ENCODE data around the gene HIRA.

HIRA gene

GRCh38 chr22:19471572-19471971 lies 40.0 kb upstream of the HIRA start:
- Histone ChIP-seq H3K79me2 (ENCODE audit: insufficient read depth, low read length) (peaks cover 66% of the 10 kb centered on the region), H2AFZ (ENCODE audit: low read depth, low read length) (no peak overlapping the region), H3K9me3 (ENCODE audit: insufficient read depth, low read length, severe bottlenecking) (no peaks in the 10 kb centered on the region), H3K4me2 (ENCODE audit: insufficient read depth, low read length) (no peak overlapping the region), H3K9ac (ENCODE audit: low read depth, low read length) (no peak overlapping the region), H3K36me3 (ENCODE audit: insufficient read depth, low read length) (peaks cover 96% of the 10 kb centered on the region), H3K27ac (ENCODE audit: low read length) (no peak overlapping the region), H3K27me3 (ENCODE audit: insufficient read depth, low read length, poor library complexity) (no peaks in the 10 kb centered on the region), H3K4me3 (ENCODE audit: low read depth in 1 of 2, low read length in 2 of 2) (no peak overlapping the region), H3K4me1 (ENCODE audit: insufficient read depth, low read length) (peaks cover 8% of the 10 kb centered on the region; the same call in 1 of the 2 replicates), H4K20me1 (ENCODE audit: insufficient read depth, low read length) (peaks cover 72% of the 10 kb centered on the region)
- TF ChIP-seq EZH2 (IDR thresholded peaks at IDR 0.05; ENCODE audit: borderline replicate concordance, low read depth, low read length, severe bottlenecking): no peak
- TF ChIP-seq, protein P1, sequence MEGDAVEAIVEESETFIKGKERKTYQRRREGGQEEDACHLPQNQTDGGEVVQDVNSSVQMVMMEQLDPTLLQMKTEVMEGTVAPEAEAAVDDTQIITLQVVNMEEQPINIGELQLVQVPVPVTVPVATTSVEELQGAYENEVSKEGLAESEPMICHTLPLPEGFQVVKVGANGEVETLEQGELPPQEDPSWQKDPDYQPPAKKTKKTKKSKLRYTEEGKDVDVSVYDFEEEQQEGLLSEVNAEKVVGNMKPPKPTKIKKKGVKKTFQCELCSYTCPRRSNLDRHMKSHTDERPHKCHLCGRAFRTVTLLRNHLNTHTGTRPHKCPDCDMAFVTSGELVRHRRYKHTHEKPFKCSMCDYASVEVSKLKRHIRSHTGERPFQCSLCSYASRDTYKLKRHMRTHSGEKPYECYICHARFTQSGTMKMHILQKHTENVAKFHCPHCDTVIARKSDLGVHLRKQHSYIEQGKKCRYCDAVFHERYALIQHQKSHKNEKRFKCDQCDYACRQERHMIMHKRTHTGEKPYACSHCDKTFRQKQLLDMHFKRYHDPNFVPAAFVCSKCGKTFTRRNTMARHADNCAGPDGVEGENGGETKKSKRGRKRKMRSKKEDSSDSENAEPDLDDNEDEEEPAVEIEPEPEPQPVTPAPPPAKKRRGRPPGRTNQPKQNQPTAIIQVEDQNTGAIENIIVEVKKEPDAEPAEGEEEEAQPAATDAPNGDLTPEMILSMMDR (IDR thresholded peaks at IDR 0.05; ENCODE audit: borderline replicate concordance, extremely low read depth, low read length, poor library complexity, severe bottlenecking): no peak
- DNase-seq: no peak
- ATAC-seq (ENCODE audit: insufficient read depth, low read depth): no peak

DNA sequence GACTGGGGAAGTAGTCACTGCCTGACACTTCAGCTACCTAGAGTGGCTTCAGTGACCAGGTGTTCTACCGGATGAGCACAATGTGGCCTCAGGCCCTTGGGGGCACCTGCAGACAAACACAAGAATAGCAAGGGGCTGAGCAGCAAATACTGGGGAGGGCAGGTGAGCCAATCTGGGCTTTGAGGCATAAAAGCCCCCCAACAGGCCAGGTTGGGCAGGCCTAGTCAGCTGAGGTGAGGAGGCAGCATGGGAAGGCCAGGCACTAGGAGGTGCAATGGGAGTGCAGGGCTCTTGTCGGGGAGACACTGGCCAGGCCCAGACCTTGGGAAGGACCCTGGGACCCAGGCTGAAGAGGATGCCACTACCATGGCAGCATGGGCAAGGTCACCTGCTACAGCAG lies 38.5 kb upstream of the HIRA start:
- no peak for DNase-seq
- H3K27ac ChIP-seq (ENCODE audit: low read length): no peak overlapping the region
- H3K9me3 ChIP-seq (ENCODE audit: insufficient read depth, low read length, severe bottlenecking): no peaks in the 10 kb centered on the region
- no peak overlapping the region for H3K9ac ChIP-seq (ENCODE audit: low read depth, low read length)
- no peak overlapping the region for H3K4me3 ChIP-seq (ENCODE audit: low read depth in 1 of 2, low read length in 2 of 2)
- no peaks in the 10 kb centered on the region for H3K4me1 ChIP-seq (ENCODE audit: insufficient read depth, low read length)
- no peak for ATAC-seq (ENCODE audit: insufficient read depth, low read depth)
- H2AFZ ChIP-seq (ENCODE audit: low read depth, low read length): no peak overlapping the region
- peaks cover 96% of the 10 kb centered on the region for H3K36me3 ChIP-seq (ENCODE audit: insufficient read depth, low read length)
- H4K20me1 ChIP-seq (ENCODE audit: insufficient read depth, low read length): peaks cover 58% of the 10 kb centered on the region
- H3K27me3 ChIP-seq (ENCODE audit: insufficient read depth, low read length, poor library complexity): no peaks in the 10 kb centered on the region
- TF ChIP-seq, protein P1 (IDR thresholded peaks at IDR 0.05; ENCODE audit: borderline replicate concordance, extremely low read depth, low read length, poor library complexity, severe bottlenecking): no peak
- no peak for TF ChIP-seq EZH2 (IDR thresholded peaks at IDR 0.05; ENCODE audit: borderline replicate concordance, low read depth, low read length, severe bottlenecking)
- peaks cover 50% of the 10 kb centered on the region for H3K79me2 ChIP-seq (ENCODE audit: insufficient read depth, low read length)
- H3K4me2 ChIP-seq (ENCODE audit: insufficient read depth, low read length): no peak overlapping the region

- Histone ChIP-seq H3K9ac (ENCODE audit: low read depth, low read length) (no peak overlapping the region), H3K4me3 (ENCODE audit: low read depth in 1 of 2, low read length in 2 of 2) (no peak overlapping the region), H3K27me3 (ENCODE audit: insufficient read depth, low read length, poor library complexity) (no peaks in the 10 kb centered on the region), H3K4me1 (ENCODE audit: insufficient read depth, low read length) (no peaks in the 10 kb centered on the region), H3K36me3 (ENCODE audit: insufficient read depth, low read length) (peaks cover 96% of the 10 kb centered on the region), H3K4me2 (ENCODE audit: insufficient read depth, low read length) (no peak overlapping the region), H3K79me2 (ENCODE audit: insufficient read depth, low read length) (peaks cover 44% of the 10 kb centered on the region), H4K20me1 (ENCODE audit: insufficient read depth, low read length) (peaks cover 54% of the 10 kb centered on the region), H3K9me3 (ENCODE audit: insufficient read depth, low read length, severe bottlenecking) (no peaks in the 10 kb centered on the region), H3K27ac (ENCODE audit: low read length) (no peak overlapping the region), H2AFZ (ENCODE audit: low read depth, low read length) (no peak overlapping the region)
- DNase-seq (no peak), ATAC-seq (ENCODE audit: insufficient read depth, low read depth) (no peak)
- TF ChIP-seq, protein P1 (IDR thresholded peaks at IDR 0.05; ENCODE audit: borderline replicate concordance, extremely low read depth, low read length, poor library complexity, severe bottlenecking): no peak
- TF ChIP-seq EZH2 (IDR thresholded peaks at IDR 0.05; ENCODE audit: borderline replicate concordance, low read depth, low read length, severe bottlenecking): no peak
Measured at GRCh38 chr22:19469421-19469820, 37.9 kb upstream of the HIRA start.

DNA sequence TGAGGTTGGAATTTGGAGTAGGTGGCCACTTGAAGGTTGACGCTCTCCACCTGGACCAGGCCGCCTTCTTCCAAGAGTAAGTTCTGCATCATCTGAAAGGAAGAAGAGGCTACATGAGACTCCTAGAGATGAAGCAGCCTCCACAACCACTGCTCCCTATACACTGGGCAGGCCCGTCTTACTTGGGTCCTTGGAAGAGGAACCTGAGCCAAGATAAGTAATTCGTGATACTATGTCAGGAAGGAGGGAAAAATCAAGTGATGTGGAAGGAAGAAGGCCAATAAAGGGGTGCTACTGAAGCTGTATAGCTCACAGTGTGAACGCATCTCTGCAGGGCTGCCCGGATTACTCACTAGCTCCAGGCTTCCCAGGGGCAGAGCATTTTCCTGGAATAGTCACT lies 36.4 kb upstream of the HIRA start:
- no peak overlapping the region for H3K4me3 ChIP-seq (ENCODE audit: low read depth in 1 of 2, low read length in 2 of 2)
- peaks cover 99% of the 10 kb centered on the region for H3K36me3 ChIP-seq (ENCODE audit: insufficient read depth, low read length)
- TF ChIP-seq EZH2 (IDR thresholded peaks at IDR 0.05; ENCODE audit: borderline replicate concordance, low read depth, low read length, severe bottlenecking): no peak
- TF ChIP-seq, protein P1 (IDR thresholded peaks at IDR 0.05; ENCODE audit: borderline replicate concordance, extremely low read depth, low read length, poor library complexity, severe bottlenecking): no peak
- ATAC-seq (ENCODE audit: insufficient read depth, low read depth) (no peak), DNase-seq (no peak)
- no peak overlapping the region for H3K9ac ChIP-seq (ENCODE audit: low read depth, low read length)
- H3K9me3 ChIP-seq (ENCODE audit: insufficient read depth, low read length, severe bottlenecking): no peaks in the 10 kb centered on the region
- H2AFZ ChIP-seq (ENCODE audit: low read depth, low read length): no peak overlapping the region
- H3K27me3 ChIP-seq (ENCODE audit: insufficient read depth, low read length, poor library complexity): no peaks in the 10 kb centered on the region
- H3K4me1 ChIP-seq (ENCODE audit: insufficient read depth, low read length): no peaks in the 10 kb centered on the region
- H3K4me2 ChIP-seq (ENCODE audit: insufficient read depth, low read length): no peak overlapping the region
- H3K27ac ChIP-seq (ENCODE audit: low read length): no peak overlapping the region
- H4K20me1 ChIP-seq (ENCODE audit: insufficient read depth, low read length): peaks cover 44% of the 10 kb centered on the region
- peaks cover 32% of the 10 kb centered on the region for H3K79me2 ChIP-seq (ENCODE audit: insufficient read depth, low read length)

All from DND-41 (cell line).